Esophagus squamous epithelium (tissue), 5 donors: Measurements from ENCODE around the gene CPNE1. TPM values are rescaled to one million over a fixed set of nuclear protein-coding genes. Genes with fewer than 3 reads are reported as not detected.

Source experiments
- DNase-seq: peaks from one replicate; lab custom pipeline; 2025; lab: John Stamatoyannopoulos, UW
- H3K27ac ChIP-seq, 4 donors: fragments of 200-600 bp; sonication (generic); one replicate each; pipeline ENCODE4 v1.5.1; 2016 to 2019; ENCODE audit warnings: mild to moderate bottlenecking in 1 of 4
- H3K27me3 ChIP-seq, 4 donors: fragments of 200-600 bp; sonication (generic); 1 replicate in 3 of 4; 2 replicates in 1 of 4; pipeline versions ENCODE4 v1.5.1 to v1.6.0; 2017 to 2021; ENCODE audit warnings: antibody characterized with exemption in 1 of 4
- H3K36me3 ChIP-seq, 3 donors: fragments of 200-600 bp; sonication (generic); one replicate each; pipeline ENCODE4 v1.5.1; 2016 to 2019
- H3K4me1 ChIP-seq, 3 donors: fragments of 200-600 bp; sonication (generic); one replicate each; pipeline ENCODE4 v1.5.1; 2017 to 2019
- H3K4me3 ChIP-seq, 4 donors: fragments of 200-600 bp; sonication (generic); 1 replicate in 3 of 4; 2 replicates in 1 of 4; pipeline ENCODE4 v1.5.1; 2016 to 2019; ENCODE audit warnings: mild to moderate bottlenecking in 2 of 4, moderate library complexity in 1 of 4
- H3K9me3 ChIP-seq, 3 donors: fragments of 200-600 bp; sonication (generic); one replicate each; pipeline ENCODE4 v1.5.1; 2016 to 2019
- POLR2A ChIP-seq, 4 donors: fragments of 450-650 bp; IDR thresholded peaks; one replicate each; pipeline ENCODE4 v1.6.1; 2017; ENCODE audit warnings: antibody characterized with exemption in 4 of 4, mild to moderate bottlenecking in 4 of 4, moderate library complexity in 3 of 4
- WGBS, 2 donors: methylation state at CpG; one replicate each; pipeline ENCODE4 v1.1.5; 2018; 5-methylcytosine and 5-hydroxymethylcytosine counted together
- intact Hi-C: fragments of 100-400 bp; cut with DNase I; formaldehyde crosslinking; loops from one replicate; pipeline ENCODE4 v1.15.0; 2022
- total RNA-seq, 4 donors: library from RNA; depleted of rRNA; stranded (reverse); fragments of >200 nt; gene quantifications; one replicate each; pipeline ENCODE4 v1.1.0, GENCODE V29; 2016
- TF ChIP-seq, protein P1 (sequence below), 6 experiments: fragments of 450-650 bp in 4 of 6; fragments of 200-600 bp in 2 of 6; sonication (generic) in 2 of 6; IDR thresholded peaks; one replicate each; pipeline ENCODE4 v1.5.1; 2016 to 2019; ENCODE audit warnings: antibody characterized with exemption in 6 of 6, mild to moderate bottlenecking in 4 of 6, moderate library complexity in 4 of 6
- donor health status: DM: yes; HTN: yes; CAD: no.

The CPNE1 gene
- total RNA-seq, 4 donors from 2014 or later, result 47.3 to 98.2 (median 75.9) TPM

GRCh38 chr20:35704514-35705261 is 40.0 kb upstream of the CPNE1 start:
- Histone ChIP-seq H3K4me3 (no peak overlapping the region), H3K4me1 (peaks cover 7 to 35% (median 9%) of the 10 kb centered on the region in 3 donors), H3K9me3 (no peaks in the 10 kb centered on the region), H3K27ac (no peak overlapping the region), H3K27me3 (no peaks in the 10 kb centered on the region), H3K36me3 (peaks cover 19 to 87% (median 45%) of the 10 kb centered on the region in 3 donors)
- 83 to 86% methylated on average over 5 of the region's 5 CpGs for WGBS, 2 donors
- TF ChIP-seq POLR2A (IDR thresholded peaks at IDR 0.05), result no peak
- TF ChIP-seq, protein P1, sequence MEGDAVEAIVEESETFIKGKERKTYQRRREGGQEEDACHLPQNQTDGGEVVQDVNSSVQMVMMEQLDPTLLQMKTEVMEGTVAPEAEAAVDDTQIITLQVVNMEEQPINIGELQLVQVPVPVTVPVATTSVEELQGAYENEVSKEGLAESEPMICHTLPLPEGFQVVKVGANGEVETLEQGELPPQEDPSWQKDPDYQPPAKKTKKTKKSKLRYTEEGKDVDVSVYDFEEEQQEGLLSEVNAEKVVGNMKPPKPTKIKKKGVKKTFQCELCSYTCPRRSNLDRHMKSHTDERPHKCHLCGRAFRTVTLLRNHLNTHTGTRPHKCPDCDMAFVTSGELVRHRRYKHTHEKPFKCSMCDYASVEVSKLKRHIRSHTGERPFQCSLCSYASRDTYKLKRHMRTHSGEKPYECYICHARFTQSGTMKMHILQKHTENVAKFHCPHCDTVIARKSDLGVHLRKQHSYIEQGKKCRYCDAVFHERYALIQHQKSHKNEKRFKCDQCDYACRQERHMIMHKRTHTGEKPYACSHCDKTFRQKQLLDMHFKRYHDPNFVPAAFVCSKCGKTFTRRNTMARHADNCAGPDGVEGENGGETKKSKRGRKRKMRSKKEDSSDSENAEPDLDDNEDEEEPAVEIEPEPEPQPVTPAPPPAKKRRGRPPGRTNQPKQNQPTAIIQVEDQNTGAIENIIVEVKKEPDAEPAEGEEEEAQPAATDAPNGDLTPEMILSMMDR (IDR thresholded peaks at IDR 0.05), result no peak
- intact Hi-C loops, result no loop called here
- DNase-seq, result no peak

DNA sequence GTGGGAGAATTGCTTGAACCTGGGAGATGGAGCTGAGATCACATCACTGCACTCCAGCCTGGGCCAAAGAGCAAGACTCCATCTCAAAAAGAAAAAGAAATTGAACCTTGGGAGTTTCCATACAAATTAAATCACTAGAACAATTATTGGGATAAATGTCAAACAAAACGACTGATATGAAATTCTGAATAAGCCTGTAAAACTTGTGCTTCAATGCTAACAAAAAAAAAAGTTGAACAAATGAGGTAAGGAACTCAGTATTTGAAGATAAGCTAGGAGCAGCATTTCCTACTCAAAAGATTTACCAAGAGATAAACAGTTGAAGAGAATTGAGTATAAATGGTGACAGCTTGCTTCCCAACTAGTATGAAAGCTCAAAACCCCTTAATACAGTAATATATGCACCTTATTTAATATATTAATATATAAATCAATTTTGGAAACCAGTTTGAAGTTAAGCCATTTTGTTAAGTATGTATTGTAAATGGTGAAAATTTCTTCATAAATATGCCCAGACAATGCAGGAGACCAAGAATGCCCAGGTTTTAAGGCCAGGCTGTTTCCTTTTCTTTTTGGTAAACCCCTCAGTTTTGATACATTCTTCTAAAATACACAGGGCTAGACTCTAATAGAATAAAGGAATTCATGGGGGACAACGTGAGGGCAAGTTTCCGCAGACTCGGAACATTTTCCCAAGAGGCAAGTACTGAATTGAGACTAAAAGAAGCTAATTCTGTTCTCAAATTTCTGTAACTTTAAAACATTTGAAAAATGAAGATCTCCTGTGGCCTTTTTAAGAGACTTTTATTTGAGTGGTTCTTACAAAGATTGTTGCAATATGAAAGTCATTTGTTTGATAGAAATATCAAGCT is 38.4 kb upstream of the CPNE1 start:
- Histone ChIP-seq H3K27me3 (no peaks in the 10 kb centered on the region), H3K9me3 (no peaks in the 10 kb centered on the region), H3K4me1 (peaks cover 11 to 29% (median 13%) of the 10 kb centered on the region in 3 donors), H3K36me3 (peaks cover 19 to 71% (median 39%) of the 10 kb centered on the region in 3 donors), H3K4me3 (no peak overlapping the region), H3K27ac (no peak overlapping the region)
- 61 to 70% methylated on average over 4 of the region's 4 CpGs for WGBS, 2 donors
- intact Hi-C loops, result no loop called here
- TF ChIP-seq POLR2A (IDR thresholded peaks at IDR 0.05), result no peak
- TF ChIP-seq, protein P1 (IDR thresholded peaks at IDR 0.05), result no peak
- no peak for DNase-seq

GRCh38 chr20:35702051-35702823 is 37.5 kb upstream of the CPNE1 start:
- intact Hi-C loops, result no loop called here
- H3K36me3 ChIP-seq, result peaks cover 19 to 64% (median 39%) of the 10 kb centered on the region in 3 donors
- H3K27me3 ChIP-seq, result no peaks in the 10 kb centered on the region
- no peak overlapping the region for H3K27ac ChIP-seq
- no peaks in the 10 kb centered on the region for H3K9me3 ChIP-seq
- no peak for TF ChIP-seq POLR2A (IDR thresholded peaks at IDR 0.05)
- TF ChIP-seq, protein P1 (IDR thresholded peaks at IDR 0.05), result no peak
- peaks cover 14 to 38% (median 21%) of the 10 kb centered on the region in 3 donors for H3K4me1 ChIP-seq
- DNase-seq, result no peak
- WGBS, 2 donors, result 76 to 84% methylated on average over 12 of the region's 12 CpGs
- no peak overlapping the region for H3K4me3 ChIP-seq

GRCh38 chr20:35700625-35701148 is 36.0 kb upstream of the CPNE1 start:
- H3K4me1 ChIP-seq, result peaks cover 14 to 42% (median 21%) of the 10 kb centered on the region in 3 donors
- 83 to 90% methylated on average over 7 of the region's 7 CpGs for WGBS, 2 donors
- no peaks in the 10 kb centered on the region for H3K27me3 ChIP-seq
- no peak for DNase-seq
- H3K9me3 ChIP-seq, result no peaks in the 10 kb centered on the region
- H3K27ac ChIP-seq, result peak overlapping the region in 3 of 4 donors; percentile 96 to 98 (median 96)
- peaks cover 19 to 64% (median 28%) of the 10 kb centered on the region in 3 donors for H3K36me3 ChIP-seq
- intact Hi-C loops, result no loop called here
- H3K4me3 ChIP-seq, result peak overlapping the region in 1 of 4 donors; percentile 85
- TF ChIP-seq POLR2A (IDR thresholded peaks at IDR 0.05), result no peak
- TF ChIP-seq, protein P1 (IDR thresholded peaks at IDR 0.05), result no peak
